Stomach (tissue), 9 donors: ENCODE measurements around the gene GAS2. TPM values are rescaled to one million over a fixed set of nuclear protein-coding genes. Genes with fewer than 3 reads are reported as not detected.

ENCODE experiments used
- DNase-seq, 2 donors: peaks; one replicate each; pipeline versions ENCODE4 v3.0.0 to v3.0.0-alpha.2; 2013 to 2019
- H3K27ac ChIP-seq, 5 donors: fragments of 200-600 bp in 4 of 5; sonication (generic) in 4 of 5; one replicate each; pipeline ENCODE4 v1.5.1; 2013 to 2019; ENCODE audit warnings: mild to moderate bottlenecking in 1 of 5, moderate library complexity in 1 of 5
- H3K27me3 ChIP-seq, 3 donors: fragments of 200-600 bp; sonication (generic); one replicate each; pipeline ENCODE4 v1.5.1; 2017 to 2019; ENCODE audit warnings: mixed run types in 1 of 3
- H3K36me3 ChIP-seq, 4 donors: fragments of 200-600 bp; sonication (generic); 1 replicate in 3 of 4; 2 replicates in 1 of 4; pipeline ENCODE4 v1.5.1; 2016 to 2019
- H3K4me1 ChIP-seq, 4 donors: fragments of 200-600 bp; sonication (generic); one replicate each; pipeline ENCODE4 v1.5.1; 2016 to 2019
- H3K4me3 ChIP-seq, 4 donors: fragments of 200-600 bp; sonication (generic) in 3 of 4; one replicate each; pipeline ENCODE4 v1.5.1; 2016 to 2019; ENCODE audit warnings: mild to moderate bottlenecking in 1 of 4
- H3K9me3 ChIP-seq, 4 donors: fragments of 200-600 bp; sonication (generic); one replicate each; pipeline ENCODE4 v1.5.1; 2016 to 2019
- CTCF ChIP-seq, 7 experiments: fragments of 450-650 bp in 4 of 7; fragments of 200-600 bp in 3 of 7; sonication (generic) in 3 of 7; IDR thresholded peaks; one replicate each; pipeline ENCODE4 v1.5.1; 2016 to 2019; ENCODE audit warnings: antibody characterized with exemption in 7 of 7, control low read depth in 2 of 7, mild to moderate bottlenecking in 1 of 7
- EP300 ChIP-seq: sonication (generic); formaldehyde crosslinking; IDR thresholded peaks from one replicate; pipeline ENCODE4 v1.6.1; 2017; ENCODE audit warnings: antibody characterized with exemption
- POLR2A ChIP-seq, 4 donors: fragments of 450-650 bp; IDR thresholded peaks; one replicate each; pipeline ENCODE4 v1.6.1; 2016; ENCODE audit warnings: antibody characterized with exemption in 4 of 4, control low read depth in 2 of 4, mild to moderate bottlenecking in 1 of 4, moderate library complexity in 1 of 4
- POLR2AphosphoS5 ChIP-seq, 3 donors: sonication (generic); formaldehyde crosslinking; IDR thresholded peaks; one replicate each; pipeline ENCODE4 v1.6.1; 2016; ENCODE audit warnings: antibody characterized with exemption in 3 of 3
- WGBS, 5 donors: extraction: QIAGEN DNeasy Blood & Tissue Kit in 3 of 5; methylation state at CpG; one replicate each; pipeline versions ENCODE4 v1.1.5 to v1.1.7; 2013 to 2018; 5-methylcytosine and 5-hydroxymethylcytosine counted together
- intact Hi-C: fragments of 100-400 bp; cut with DNase I; formaldehyde crosslinking; loops from one replicate; pipeline ENCODE4 v1.15.1; 2023; ENCODE audit warnings: low total_unique reads
- polyA plus RNA-seq, 3 donors: library from polyadenylated mRNA; stranded (reverse); fragments of 200-250 nt; gene quantifications; one replicate each; pipeline ENCODE4 v1.2.3, GENCODE V29; 2013
- total RNA-seq, 5 donors: library from RNA; depleted of rRNA; stranded (reverse); fragments of >200 nt; gene quantifications; one replicate each; pipeline versions ENCODE4 v1.1.0 to v1.2.3, GENCODE V29; 2014 to 2016
- donor health status: healthy with polysubstance abuse.
- donor health status: Bipolar disorder and iron deficiency.
- donor health status: healthy.

GAS2 gene
- total and polyA plus RNA-seq, 8 donors = 0.45 to 39.4 (median 3.7) TPM

GRCh38 chr11:22798901-22799300 is 132.5 kb downstream of the GAS2 start:
- no peak for TF ChIP-seq POLR2AphosphoS5 (IDR thresholded peaks at IDR 0.05)
- TF ChIP-seq EP300 = no peak
- no peak for TF ChIP-seq POLR2A (IDR thresholded peaks at IDR 0.05)
- TF ChIP-seq CTCF (IDR thresholded peaks at IDR 0.05) = no peak
- H3K4me3 ChIP-seq = no peak overlapping the region
- intact Hi-C loops = no loop called here

GRCh38 chr11:22800482-22800881 is 134.1 kb downstream of the GAS2 start:
- 86 to 91% (median 87%) methylated on average over 5 of the region's 5 CpGs for WGBS, 5 donors
- no peaks in the 10 kb centered on the region for H3K27me3 ChIP-seq
- no peaks in the 10 kb centered on the region for H3K4me1 ChIP-seq
- H3K27ac ChIP-seq = no peak overlapping the region
- intact Hi-C loops = no loop called here
- H3K36me3 ChIP-seq = no peaks in the 10 kb centered on the region
- DNase-seq = no peak
- no peak for TF ChIP-seq EP300
- TF ChIP-seq CTCF (IDR thresholded peaks at IDR 0.05) = no peak
- no peak for TF ChIP-seq POLR2AphosphoS5 (IDR thresholded peaks at IDR 0.05)
- TF ChIP-seq POLR2A (IDR thresholded peaks at IDR 0.05) = no peak
- no peaks in the 10 kb centered on the region for H3K9me3 ChIP-seq
- no peak overlapping the region for H3K4me3 ChIP-seq

More at GRCh38 chr11:22798901-22799300, 132.5 kb downstream of the GAS2 start:
- Histone ChIP-seq H3K27me3 (no peaks in the 10 kb centered on the region), H3K4me1 (no peaks in the 10 kb centered on the region), H3K36me3 (no peaks in the 10 kb centered on the region), H3K9me3 (no peaks in the 10 kb centered on the region), H3K27ac (no peak overlapping the region)
- WGBS, 5 donors = 68 to 82% (median 77%) methylated on average over 1 of the region's 1 CpG
- DNase-seq = no peak

GRCh38 chr11:22802861-22803260 is 136.4 kb downstream of the GAS2 start:
- Histone ChIP-seq H3K27ac (no peak overlapping the region), H3K4me3 (no peak overlapping the region), H3K9me3 (no peaks in the 10 kb centered on the region), H3K36me3 (no peaks in the 10 kb centered on the region), H3K4me1 (peaks cover 0 to 4% (median 1%) of the 10 kb centered on the region in 4 donors), H3K27me3 (no peaks in the 10 kb centered on the region)
- 86 to 91% (median 89%) methylated on average over 4 of the region's 4 CpGs for WGBS, 5 donors
- no peak for TF ChIP-seq POLR2AphosphoS5 (IDR thresholded peaks at IDR 0.05)
- no peak for TF ChIP-seq EP300
- no peak for TF ChIP-seq CTCF (IDR thresholded peaks at IDR 0.05)
- TF ChIP-seq POLR2A (IDR thresholded peaks at IDR 0.05) = no peak
- no peak for DNase-seq
- intact Hi-C loops = no loop called here

GRCh38 chr11:22807391-22807790 is 141.0 kb downstream of the GAS2 start:
- Histone ChIP-seq H3K4me1 (peaks cover 0 to 15% (median 13%) of the 10 kb centered on the region in 4 donors), H3K4me3 (no peak overlapping the region), H3K36me3 (no peaks in the 10 kb centered on the region), H3K9me3 (peaks cover 0 to 6% (median 0%) of the 10 kb centered on the region in 4 donors), H3K27me3 (no peaks in the 10 kb centered on the region), H3K27ac (no peak overlapping the region)
- no peak for DNase-seq
- TF ChIP-seq POLR2AphosphoS5 (IDR thresholded peaks at IDR 0.05) (no peak), CTCF (IDR thresholded peaks at IDR 0.05) (no peak), POLR2A (IDR thresholded peaks at IDR 0.05) (no peak)
- WGBS, 5 donors = 69 to 87% (median 77%) methylated on average over 2 of the region's 2 CpGs
- intact Hi-C loops = no loop called here
